Testis (tissue), 2 donors: ENCODE results near the gene BMERB1.

Experiments used
- CTCF ChIP-seq, 3 experiments: fragments of 450-650 bp in 2 of 3; fragments of 200-600 bp in 1 of 3; sonication (generic) in 1 of 3; IDR thresholded peaks; one replicate each; pipeline ENCODE4 v1.5.1; 2016 to 2019; ENCODE audit warnings: antibody characterized with exemption in 3 of 3, mild to moderate bottlenecking in 2 of 3, moderate library complexity in 1 of 3
- POLR2A ChIP-seq: fragments of 450-650 bp; IDR thresholded peaks from one replicate; pipeline ENCODE4 v1.6.1; 2017; ENCODE audit warnings: antibody characterized with exemption, mild to moderate bottlenecking, moderate library complexity

- TF ChIP-seq CTCF (IDR thresholded peaks at IDR 0.05) (no peak), POLR2A (no peak)
These were observed 171.6 kb downstream of the BMERB1 start for GRCh38 chr16:15605839-15606517.
